GM08714 (cell line): ENCODE measurements around the gene CTSL.

Experiments
- H3K4me3 ChIP-seq: fragments of 200-500 bp; sonication (Bioruptor generic); 2 replicates; pipeline ENCODE4 v1.5.1; 2014; ENCODE audit warnings: mild to moderate bottlenecking, low read length, inconsistent platforms
- ZNF274 ChIP-seq: IDR thresholded peaks from 2 replicates; pipeline ENCODE4 v1.6.1; 2012; ENCODE audit warnings: mild to moderate bottlenecking, low read depth, low read length

The CTSL gene

GRCh38 chr9:87686520-87687090, 39.3 kb upstream of the CTSL start:
- H3K4me3 ChIP-seq = no peak overlapping the region
- TF ChIP-seq ZNF274 = no peak

- H3K4me3 ChIP-seq = no peak overlapping the region
- TF ChIP-seq ZNF274 = no peak
These were observed 38.7 kb upstream of the CTSL start for GRCh38 chr9:87687207-87687606.

DNA sequence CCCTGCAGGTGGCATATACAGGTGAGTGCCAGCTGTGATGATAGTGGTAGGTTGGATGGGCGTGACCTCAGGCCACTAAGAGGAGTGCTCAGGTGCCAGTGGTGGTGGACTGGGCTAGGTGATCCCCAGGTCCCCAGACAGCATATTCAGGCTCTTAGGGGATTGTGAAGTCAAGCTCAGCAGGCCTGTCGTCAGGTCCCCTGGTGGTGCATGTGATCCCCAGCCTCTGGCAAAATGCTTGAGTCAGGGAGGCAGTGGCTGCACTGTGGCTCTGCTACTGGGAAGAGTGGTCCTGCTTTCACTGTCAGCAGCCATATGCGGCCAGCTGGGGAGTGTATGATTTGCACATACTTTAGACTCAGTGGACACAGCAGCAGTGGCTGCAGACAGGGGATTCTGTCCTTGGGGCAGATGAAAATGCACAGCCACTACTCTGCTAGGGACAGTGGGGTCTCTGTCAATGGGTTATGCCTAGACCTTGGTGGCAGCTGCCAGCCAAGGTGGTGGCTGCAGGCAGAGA, 31.6 kb upstream of the CTSL start:
- TF ChIP-seq ZNF274 = no peak
- no peak overlapping the region for H3K4me3 ChIP-seq

DNA sequence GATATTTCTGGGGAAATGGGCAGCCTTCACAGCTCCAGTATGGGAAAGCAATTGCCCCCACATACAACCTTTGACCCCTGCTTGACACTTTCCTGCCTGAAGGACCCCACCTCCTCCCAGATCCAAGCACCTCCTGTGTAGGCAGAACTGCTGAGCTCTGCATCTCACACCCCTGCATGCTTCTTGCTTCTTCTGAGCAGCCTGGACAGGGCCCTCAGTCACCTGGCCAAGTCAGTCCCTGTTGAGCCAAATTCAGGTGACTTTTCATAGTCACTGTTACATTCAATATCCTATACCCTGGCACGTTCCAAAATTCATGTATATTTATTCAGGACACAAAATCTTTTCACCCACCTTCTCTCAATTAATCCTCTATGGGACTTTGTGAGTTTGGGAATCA, 30.4 kb upstream of the CTSL start:
- no peak overlapping the region for H3K4me3 ChIP-seq
- TF ChIP-seq ZNF274 = no peak

DNA sequence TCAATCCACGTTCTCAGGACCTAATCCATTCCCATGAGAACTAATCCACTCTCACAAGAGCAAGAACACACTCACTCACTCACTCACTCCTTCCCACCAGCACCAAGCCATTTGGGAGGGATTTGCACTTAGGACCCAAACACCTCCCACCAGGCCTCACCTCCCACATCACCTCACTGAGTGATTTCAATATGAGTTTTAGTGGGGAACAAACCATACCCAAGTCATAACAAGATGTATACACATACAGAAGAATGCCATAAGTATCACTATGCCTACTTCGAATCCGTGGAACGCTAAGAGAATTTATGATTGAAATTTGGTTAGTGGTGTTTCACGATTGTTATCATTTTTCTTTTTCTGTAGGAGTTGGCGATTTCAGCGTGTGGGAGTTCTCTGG, 29.3 kb upstream of the CTSL start:
- H3K4me3 ChIP-seq = no peak overlapping the region
- no peak for TF ChIP-seq ZNF274

- no peak overlapping the region for H3K4me3 ChIP-seq
- no peak for TF ChIP-seq ZNF274
These were observed 27.7 kb upstream of the CTSL start for GRCh38 chr9:87698069-87698809.

DNA sequence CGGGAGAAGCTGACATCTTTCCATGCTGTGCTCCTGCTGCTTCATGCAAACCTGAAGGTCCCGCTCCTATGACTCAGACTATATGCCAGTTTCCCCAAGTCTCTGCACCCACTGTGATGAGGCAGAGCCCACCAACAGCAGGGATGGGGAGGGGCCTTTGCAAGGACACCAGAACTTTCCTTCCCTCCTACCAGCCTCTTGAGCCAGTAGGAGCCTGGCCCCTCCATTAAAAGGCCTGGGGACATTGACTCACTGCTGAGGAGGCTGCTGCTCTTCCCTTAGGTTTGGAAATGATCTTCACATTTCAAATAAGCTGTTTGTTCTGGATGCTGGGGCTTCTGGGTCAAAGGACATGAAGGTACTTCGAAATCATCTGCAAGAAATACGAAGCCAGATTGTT, 26.1 kb upstream of the CTSL start:
- TF ChIP-seq ZNF274 = no peak
- H3K4me3 ChIP-seq = no peak overlapping the region

DNA sequence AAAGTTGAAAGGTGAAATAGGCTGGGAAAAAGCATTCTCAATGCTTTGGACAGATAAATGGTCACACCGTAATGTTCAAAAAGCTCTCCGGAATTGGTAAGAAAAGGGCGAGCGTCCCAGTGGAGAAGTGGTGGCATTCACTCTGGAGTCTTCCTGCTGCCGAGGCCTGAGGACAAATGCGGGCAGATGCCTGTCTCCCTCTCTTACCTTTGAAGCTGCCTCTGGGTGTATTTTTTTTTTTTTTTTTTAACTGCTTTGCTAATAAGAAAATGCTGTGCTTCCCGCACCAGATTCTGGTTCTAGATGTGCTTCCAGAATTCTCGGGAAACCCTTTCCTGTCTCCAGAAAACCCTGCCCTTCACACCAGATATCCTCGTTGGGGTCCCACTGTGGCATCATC, 24.4 kb upstream of the CTSL start:
- no peak for TF ChIP-seq ZNF274
- H3K4me3 ChIP-seq = no peak overlapping the region

DNA sequence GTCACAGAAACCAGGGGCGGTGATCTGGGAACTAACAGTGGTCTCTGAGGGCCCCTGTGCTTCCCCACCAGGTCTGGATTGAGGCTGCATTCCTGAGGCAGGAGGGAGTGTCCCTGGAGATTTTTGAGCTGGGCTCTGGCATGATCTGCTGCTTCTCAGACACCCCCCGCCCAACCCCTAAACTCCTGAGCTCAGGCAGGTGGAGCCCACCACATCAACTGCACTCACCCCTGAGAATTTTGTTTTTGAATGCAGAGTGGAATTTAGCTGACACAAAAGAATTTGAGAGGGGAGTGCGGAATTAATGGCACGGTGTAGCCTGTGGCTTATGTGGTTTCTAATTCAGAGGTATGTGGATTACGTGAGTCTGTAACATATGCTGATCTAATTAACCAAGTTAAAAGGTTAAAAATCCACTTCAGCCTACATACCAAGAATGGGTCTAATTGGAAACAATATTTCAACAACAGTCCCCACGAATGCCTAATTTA, 23.9 kb upstream of the CTSL start:
- H3K4me3 ChIP-seq = no peak overlapping the region
- no peak for TF ChIP-seq ZNF274

- no peak for TF ChIP-seq ZNF274
- no peak overlapping the region for H3K4me3 ChIP-seq
These were observed 23.0 kb upstream of the CTSL start for GRCh38 chr9:87702921-87703320.

- no peak overlapping the region for H3K4me3 ChIP-seq
- no peak for TF ChIP-seq ZNF274
These were observed 22.2 kb upstream of the CTSL start for GRCh38 chr9:87703636-87704276.

DNA sequence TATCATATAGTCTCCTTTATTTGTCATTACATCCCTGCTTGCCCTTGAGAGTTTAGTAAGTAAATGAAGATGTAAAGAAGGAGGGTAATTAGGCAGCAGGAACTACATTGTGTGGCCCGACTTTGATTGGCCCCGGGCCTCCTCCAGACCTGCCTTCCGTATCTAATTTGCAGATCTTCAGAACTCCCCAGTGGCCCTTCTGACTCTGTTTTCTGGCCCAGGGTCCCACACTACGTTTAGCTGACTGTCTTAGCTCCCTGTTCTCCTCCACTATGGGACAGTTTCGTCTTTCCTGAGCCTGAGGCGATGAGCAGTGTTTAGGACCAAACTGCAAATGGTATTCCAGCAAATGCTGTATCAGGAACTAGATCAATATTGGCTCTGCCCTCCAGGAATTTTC, 21.6 kb upstream of the CTSL start:
- H3K4me3 ChIP-seq = no peak overlapping the region
- TF ChIP-seq ZNF274 = no peak

DNA sequence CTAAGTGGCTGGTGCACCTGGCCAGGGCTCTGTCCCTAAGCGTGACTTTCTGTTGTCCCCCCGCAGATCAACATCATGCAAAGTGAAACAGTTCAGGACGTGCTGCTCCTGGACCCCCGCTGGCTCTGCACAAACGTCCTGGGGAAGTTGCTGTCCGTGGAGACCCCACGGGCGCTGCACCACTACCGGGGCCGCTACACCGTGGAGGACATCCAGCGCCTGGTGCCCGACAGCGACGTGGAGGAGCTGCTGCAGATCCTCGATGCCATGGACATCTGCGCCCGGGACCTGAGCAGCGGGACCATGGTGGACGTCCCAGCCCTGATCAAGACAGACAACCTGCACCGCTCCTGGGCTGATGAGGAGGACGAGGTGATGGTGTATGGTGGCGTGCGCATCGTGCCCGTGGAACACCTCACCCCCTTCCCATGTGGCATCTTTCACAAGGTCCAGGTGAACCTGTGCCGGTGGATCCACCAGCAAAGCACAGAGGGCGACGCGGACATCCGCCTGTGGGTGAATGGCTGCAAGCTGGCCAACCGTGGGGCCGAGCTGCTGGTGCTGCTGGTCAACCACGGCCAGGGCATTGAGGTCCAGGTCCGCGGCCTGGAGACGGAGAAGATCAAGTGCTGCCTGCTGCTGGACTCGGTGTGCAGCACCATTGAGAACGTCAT, 19.7 kb upstream of the CTSL start:
- TF ChIP-seq ZNF274 = no peak

DNA sequence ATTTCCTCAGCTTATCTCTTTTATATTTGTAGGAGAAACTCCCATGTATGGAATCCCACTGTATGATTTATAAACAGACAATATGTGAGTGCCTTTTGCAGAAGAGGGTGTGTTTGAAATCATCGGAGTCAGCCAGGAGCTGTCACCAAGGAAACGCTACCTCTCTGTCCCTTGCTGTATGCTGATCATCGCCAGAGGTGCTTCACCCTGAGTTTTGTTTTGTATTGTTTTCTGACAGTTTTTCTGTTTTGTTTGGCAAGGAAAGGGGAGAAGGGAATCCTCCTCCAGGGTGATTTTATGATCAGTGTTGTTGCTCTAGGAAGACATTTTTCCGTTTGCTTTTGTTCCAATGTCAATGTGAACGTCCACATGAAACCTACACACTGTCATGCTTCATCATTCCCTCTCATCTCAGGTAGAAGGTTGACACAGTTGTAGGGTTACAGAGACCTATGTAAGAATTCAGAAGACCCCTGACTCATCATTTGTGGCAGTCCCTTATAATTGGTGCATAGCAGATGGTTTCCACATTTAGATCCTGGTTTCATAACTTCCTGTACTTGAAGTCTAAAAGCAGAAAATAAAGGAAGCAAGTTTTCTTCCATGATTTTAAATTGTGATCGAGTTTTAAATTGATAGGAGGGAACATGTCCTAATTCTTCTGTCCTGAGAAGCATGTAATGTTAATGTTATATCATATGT, 18.0 kb upstream of the CTSL start:
- TF ChIP-seq ZNF274 = no peak
- H3K4me3 ChIP-seq = no peak overlapping the region

More for the DNA sequence above, 19.7 kb upstream of the CTSL start:
- H3K4me3 ChIP-seq = no peak overlapping the region
